HTERT RPE-1 (cell line): ENCODE data around the gene DOCK1.
"Not testable (repeated sequence)": the region's sequence is repeated elsewhere in the genome, so short reads cannot be mapped to it uniquely, and the experiment has no call there.

Experiments
- in situ Hi-C: fragments of 300-500 bp; cut with MboI; formaldehyde crosslinking; loops from 4 replicates; pipeline ENCODE4 v1.14.3; 2020; ENCODE audit warnings: low sequenced_read_pairs

DOCK1 gene

GRCh38 chr10:127298381-127298780 is 393.2 kb downstream of the DOCK1 start:
- in situ Hi-C loops, result no loop called here

GRCh38 chr10:127299192-127299591 is 394.0 kb downstream of the DOCK1 start:
- in situ Hi-C loops, result not testable (repeated sequence)

GRCh38 chr10:127299956-127300689 is 394.9 kb downstream of the DOCK1 start:
- in situ Hi-C loops, result no loop called here

- in situ Hi-C loops, result no loop called here
Observed at GRCh38 chr10:127300868-127301321, 395.7 kb downstream of the DOCK1 start.

- in situ Hi-C loops, result no loop called here
Observed at GRCh38 chr10:127302343-127302742, 397.1 kb downstream of the DOCK1 start.

GRCh38 chr10:127303105-127303504 is 397.9 kb downstream of the DOCK1 start:
- in situ Hi-C loops, result no loop called here

- in situ Hi-C loops, result no loop called here
Observed at GRCh38 chr10:127303746-127304145, 398.5 kb downstream of the DOCK1 start.

GRCh38 chr10:127306479-127306878 is 401.3 kb downstream of the DOCK1 start:
- in situ Hi-C loops, result no loop called here

GRCh38 chr10:127307338-127307737 is 402.1 kb downstream of the DOCK1 start:
- in situ Hi-C loops, result no loop called here

- in situ Hi-C loops, result no loop called here
Observed at GRCh38 chr10:127308031-127308430, 402.8 kb downstream of the DOCK1 start.

GRCh38 chr10:127309619-127310018 is 404.4 kb downstream of the DOCK1 start:
- in situ Hi-C loops, result not testable (repeated sequence)

GRCh38 chr10:127310430-127310829 is 405.2 kb downstream of the DOCK1 start:
- in situ Hi-C loops, result no loop called here

GRCh38 chr10:127310923-127311322 is 405.7 kb downstream of the DOCK1 start:
- in situ Hi-C loops, result no loop called here

- in situ Hi-C loops, result no loop called here
Observed at GRCh38 chr10:127313996-127314700, 408.9 kb downstream of the DOCK1 start.

GRCh38 chr10:127314797-127315196 is 409.6 kb downstream of the DOCK1 start:
- in situ Hi-C loops, result no loop called here

- in situ Hi-C loops, result no loop called here
Observed at GRCh38 chr10:127315888-127316287, 410.7 kb downstream of the DOCK1 start.

- in situ Hi-C loops, result no loop called here
Observed at GRCh38 chr10:127318396-127318795, 413.2 kb downstream of the DOCK1 start.

GRCh38 chr10:127319271-127319670 is 414.0 kb downstream of the DOCK1 start:
- in situ Hi-C loops, result no loop called here

- in situ Hi-C loops, result no loop called here
Observed at GRCh38 chr10:127319691-127320090, 414.5 kb downstream of the DOCK1 start.

GRCh38 chr10:127320176-127320575 is 414.9 kb downstream of the DOCK1 start:
- in situ Hi-C loops, result no loop called here

GRCh38 chr10:127322286-127322685 is 417.1 kb downstream of the DOCK1 start:
- in situ Hi-C loops, result no loop called here

- in situ Hi-C loops, result no loop called here
Observed at GRCh38 chr10:127325506-127325905, 420.3 kb downstream of the DOCK1 start.
